Brain microvascular endothelial cell (primary cell): ENCODE data around the gene ANO10.

Experiments used
- DNase-seq: peaks from one replicate; pipeline ENCODE4 v3.0.0-alpha.2; 2020
- H3K27ac ChIP-seq: fragments of 250-450 bp; sonication (Bioruptor Pico); 2 replicates; pipeline ENCODE4 v1.5.1; 2020; ENCODE audit warnings: mild to moderate bottlenecking, moderate library complexity
- H3K27me3 ChIP-seq: fragments of 250-450 bp; sonication (Bioruptor Pico); replicated peaks from 2 replicates; pipeline ENCODE4 v1.5.1; 2020; ENCODE audit warnings: mild to moderate bottlenecking
- H3K36me3 ChIP-seq: fragments of 250-450 bp; sonication (Bioruptor Pico); replicated peaks from 2 replicates; pipeline ENCODE4 v1.5.1; 2020; ENCODE audit warnings: mild to moderate bottlenecking
- H3K4me3 ChIP-seq: 2 replicates; pipeline ENCODE4 v1.5.1; 2011; ENCODE audit warnings: low read depth, mild to moderate bottlenecking, control low read depth, low read length, moderate library complexity
- in situ Hi-C: cut with HindIII; loops from 2 replicates; pipeline ENCODE4 v1.10.0; 2017; ENCODE audit warnings: low sequenced_read_pairs, low pct_ligation_motif_present
- TF ChIP-seq, protein P1 (sequence below): IDR thresholded peaks from 2 replicates; pipeline ENCODE4 v1.5.1; 2011; ENCODE audit warnings: low read depth, mild to moderate bottlenecking, moderate library complexity, low read length, control low read depth, inconsistent platforms; ENCODE audit errors: missing control alignments

ANO10 gene

DNA sequence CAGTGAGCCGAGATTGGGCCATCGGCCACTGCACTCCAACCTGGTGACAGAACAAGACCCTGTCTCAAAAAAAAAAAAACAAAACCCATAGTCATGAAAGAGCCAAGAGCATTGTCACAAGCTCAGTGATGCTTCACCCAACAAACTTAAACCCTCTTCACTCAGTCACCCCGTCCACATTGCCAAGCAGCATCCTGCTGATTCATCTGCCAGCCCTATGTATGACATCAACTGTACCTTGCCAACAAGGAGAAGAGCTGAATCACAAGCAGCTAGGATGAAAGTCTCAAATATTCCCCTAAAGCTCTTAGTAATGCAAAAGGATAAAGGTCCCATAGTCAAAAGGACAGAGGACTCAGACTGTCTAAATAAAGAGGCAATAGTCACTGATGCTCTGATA is 90.0 kb downstream of the ANO10 start:
- in situ Hi-C loops = no loop called here
- peak; percentile 33 for DNase-seq

DNA sequence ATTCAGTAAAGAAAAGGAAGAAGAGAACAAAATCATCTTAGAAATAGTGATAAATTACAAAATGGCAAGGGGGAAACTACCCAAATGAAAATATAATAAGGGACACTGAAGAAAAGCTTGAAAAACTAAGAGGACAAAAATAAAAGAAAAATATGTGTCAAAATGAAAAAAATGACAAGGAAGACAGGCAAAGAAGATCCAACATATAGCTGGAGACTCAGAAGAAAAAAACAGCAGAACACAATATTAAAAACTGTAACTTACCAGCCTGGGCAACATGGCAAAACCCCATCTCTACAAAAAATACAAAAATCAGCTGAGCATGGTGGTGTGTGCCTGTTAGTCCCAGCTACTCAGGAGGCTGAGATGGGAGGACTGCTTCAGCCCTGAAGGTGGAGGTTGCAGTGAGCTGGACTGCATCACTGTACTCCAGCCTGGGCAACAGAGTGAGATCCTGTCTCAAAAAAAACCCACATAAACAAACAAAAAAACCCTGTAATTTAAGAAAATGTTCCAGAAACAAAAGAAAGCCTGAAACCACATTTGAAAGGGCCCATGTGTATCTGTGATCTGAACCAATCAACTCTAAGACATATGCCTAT is 93.2 kb downstream of the ANO10 start:
- Histone ChIP-seq H3K4me3 (no peak overlapping the region), H3K27ac (no peak overlapping the region), H3K27me3 (no peaks in the 10 kb centered on the region), H3K36me3 (no peaks in the 10 kb centered on the region)
- TF ChIP-seq, protein P1, sequence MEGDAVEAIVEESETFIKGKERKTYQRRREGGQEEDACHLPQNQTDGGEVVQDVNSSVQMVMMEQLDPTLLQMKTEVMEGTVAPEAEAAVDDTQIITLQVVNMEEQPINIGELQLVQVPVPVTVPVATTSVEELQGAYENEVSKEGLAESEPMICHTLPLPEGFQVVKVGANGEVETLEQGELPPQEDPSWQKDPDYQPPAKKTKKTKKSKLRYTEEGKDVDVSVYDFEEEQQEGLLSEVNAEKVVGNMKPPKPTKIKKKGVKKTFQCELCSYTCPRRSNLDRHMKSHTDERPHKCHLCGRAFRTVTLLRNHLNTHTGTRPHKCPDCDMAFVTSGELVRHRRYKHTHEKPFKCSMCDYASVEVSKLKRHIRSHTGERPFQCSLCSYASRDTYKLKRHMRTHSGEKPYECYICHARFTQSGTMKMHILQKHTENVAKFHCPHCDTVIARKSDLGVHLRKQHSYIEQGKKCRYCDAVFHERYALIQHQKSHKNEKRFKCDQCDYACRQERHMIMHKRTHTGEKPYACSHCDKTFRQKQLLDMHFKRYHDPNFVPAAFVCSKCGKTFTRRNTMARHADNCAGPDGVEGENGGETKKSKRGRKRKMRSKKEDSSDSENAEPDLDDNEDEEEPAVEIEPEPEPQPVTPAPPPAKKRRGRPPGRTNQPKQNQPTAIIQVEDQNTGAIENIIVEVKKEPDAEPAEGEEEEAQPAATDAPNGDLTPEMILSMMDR = no peak
- DNase-seq = no peak
- in situ Hi-C loops = no loop called here

More for the DNA sequence above, 90.0 kb downstream of the ANO10 start:
- Histone ChIP-seq H3K4me3 (no peak overlapping the region), H3K27ac (no peak overlapping the region), H3K27me3 (no peaks in the 10 kb centered on the region), H3K36me3 (no peaks in the 10 kb centered on the region)
- TF ChIP-seq, protein P1 = no peak

DNA sequence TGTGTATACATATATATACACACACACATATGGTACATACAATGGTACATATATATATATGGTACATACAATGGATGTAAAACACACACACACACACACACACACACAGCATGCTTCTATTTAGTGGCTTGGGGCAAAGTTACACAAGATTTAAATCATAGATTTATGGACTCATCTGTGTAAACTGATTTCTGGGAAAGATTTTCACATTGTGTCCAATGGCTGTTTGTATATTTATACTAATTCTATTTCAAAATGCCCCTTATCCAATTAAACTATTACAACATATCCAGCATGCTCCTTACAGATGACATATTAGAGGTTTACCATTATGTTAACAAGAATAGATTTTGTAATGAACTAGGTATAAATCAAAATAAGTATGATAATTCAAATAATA is 94.9 kb downstream of the ANO10 start:
- in situ Hi-C loops = no loop called here
- DNase-seq = no peak
- TF ChIP-seq, protein P1 = no peak
- no peak overlapping the region for H3K27ac ChIP-seq
- H3K36me3 ChIP-seq = no peaks in the 10 kb centered on the region
- no peak overlapping the region for H3K4me3 ChIP-seq
- H3K27me3 ChIP-seq = no peaks in the 10 kb centered on the region

DNA sequence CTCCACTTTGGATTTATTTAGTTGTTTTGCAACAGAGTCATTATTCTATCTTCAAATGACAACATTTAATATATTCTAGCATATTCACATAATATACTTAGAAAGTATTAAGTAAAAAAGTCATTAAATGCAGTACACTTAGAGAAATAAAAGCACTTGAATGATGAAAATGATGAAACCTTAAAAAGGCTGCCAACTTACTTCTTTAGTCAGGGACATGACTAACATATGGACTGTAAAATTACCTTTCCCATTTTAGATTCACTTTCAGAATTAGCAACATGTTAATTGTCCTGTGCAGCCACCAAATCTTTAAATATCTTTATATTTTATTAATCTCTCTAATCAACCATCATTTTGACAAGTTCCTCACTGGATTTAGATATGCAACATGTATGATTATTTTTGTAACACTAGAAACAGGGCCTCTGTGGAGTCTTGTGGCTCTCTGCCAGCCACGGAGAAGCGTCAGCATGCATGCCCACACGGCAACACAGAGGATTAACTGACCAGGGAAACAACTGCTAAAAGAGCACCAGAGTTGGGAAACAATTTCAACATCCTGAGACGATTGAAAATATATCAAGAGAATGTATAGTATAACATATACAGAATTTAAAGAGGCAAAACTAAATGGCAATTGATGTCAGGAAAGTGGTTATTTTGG is 95.7 kb downstream of the ANO10 start:
- H3K27ac ChIP-seq = no peak overlapping the region
- TF ChIP-seq, protein P1 = no peak
- no peaks in the 10 kb centered on the region for H3K27me3 ChIP-seq
- no peak for DNase-seq
- no peak overlapping the region for H3K4me3 ChIP-seq
- in situ Hi-C loops = no loop called here
- H3K36me3 ChIP-seq = no peaks in the 10 kb centered on the region

DNA sequence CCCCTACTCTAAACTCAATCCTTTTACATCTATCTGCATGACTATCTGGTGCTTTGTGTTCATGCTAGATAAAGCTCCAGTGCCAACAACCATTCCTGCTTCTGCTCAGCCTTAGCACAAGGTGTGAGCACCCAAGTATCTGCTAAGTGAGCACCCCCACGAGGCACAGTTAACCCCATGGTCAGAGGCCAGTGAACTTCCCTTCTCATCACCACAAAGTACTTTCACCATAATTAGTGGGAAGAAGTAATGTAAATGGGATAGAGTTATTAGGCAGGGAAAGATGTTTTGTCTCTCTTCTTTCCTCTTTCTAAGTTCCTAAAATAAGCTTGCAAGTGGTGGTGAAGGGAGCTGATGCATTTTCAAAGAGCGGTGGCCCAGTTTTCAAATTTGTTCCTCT is 96.4 kb downstream of the ANO10 start:
- in situ Hi-C loops = no loop called here
- Histone ChIP-seq H3K27me3 (no peaks in the 10 kb centered on the region), H3K27ac (no peak overlapping the region), H3K4me3 (no peak overlapping the region), H3K36me3 (no peaks in the 10 kb centered on the region)
- TF ChIP-seq, protein P1 = no peak
- DNase-seq = no peak
